ENCODE results near the gene SPACA9.

Gene SPACA9

DNA sequence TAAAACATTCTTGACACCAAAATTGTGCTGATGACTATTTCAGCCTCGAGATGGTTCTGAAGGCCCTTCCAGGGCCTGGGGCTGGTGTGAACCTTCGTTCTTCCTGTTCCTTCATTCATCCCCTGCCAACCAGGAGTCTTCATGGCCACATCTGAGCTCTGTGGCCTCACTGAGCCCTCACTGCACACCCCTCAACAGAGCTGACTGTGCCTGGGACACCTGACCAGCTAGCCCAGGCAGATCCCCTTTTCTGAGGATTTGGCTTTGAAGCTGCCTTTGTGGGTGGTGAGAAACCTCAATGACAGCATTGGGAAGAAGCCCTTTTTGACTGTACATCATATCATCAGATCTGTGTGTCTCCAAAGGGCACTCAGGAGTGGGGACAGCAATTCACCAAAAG lies 14.4 kb upstream of the SPACA9 start:
- no peak for DNase-seq

GRCh38 chr9:132864691-132865090 lies 14.0 kb upstream of the SPACA9 start:
- no peak for DNase-seq

- DNase-seq, result no peak
Observed at GRCh38 chr9:132866898-132867297, 11.8 kb upstream of the SPACA9 start.

GRCh38 chr9:132869266-132869665 lies 9.4 kb upstream of the SPACA9 start:
- DNase-seq, result no peak

- DNase-seq, result no peak
Observed at GRCh38 chr9:132873403-132873802, 5.3 kb upstream of the SPACA9 start.

DNA sequence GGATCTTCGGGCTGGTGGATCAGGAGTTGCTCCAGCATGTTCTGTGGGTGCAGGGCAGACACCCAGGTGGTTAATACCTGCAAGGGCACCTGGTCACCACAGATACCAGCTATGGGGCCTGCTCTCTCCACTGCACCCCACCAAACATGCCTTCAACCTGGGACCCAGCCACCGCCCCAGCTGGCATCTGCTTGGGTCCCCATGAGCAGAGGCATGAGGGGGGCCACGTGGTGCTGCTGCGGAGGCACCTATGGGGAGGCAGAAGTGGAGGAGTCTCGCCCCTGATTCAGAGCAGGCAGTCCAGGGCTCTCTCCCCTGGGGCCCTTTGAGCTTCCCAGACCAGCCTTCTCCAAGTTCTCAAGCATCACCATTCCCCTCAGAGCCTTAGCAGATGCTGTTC lies 3.5 kb upstream of the SPACA9 start:
- DNase-seq, result no peak

GRCh38 chr9:132876849-132877248 lies 1.8 kb upstream of the SPACA9 start:
- DNase-seq, result no peak

GRCh38 chr9:132877458-132877823 lies 1.3 kb upstream of the SPACA9 start:
- no peak for DNase-seq

DNA sequence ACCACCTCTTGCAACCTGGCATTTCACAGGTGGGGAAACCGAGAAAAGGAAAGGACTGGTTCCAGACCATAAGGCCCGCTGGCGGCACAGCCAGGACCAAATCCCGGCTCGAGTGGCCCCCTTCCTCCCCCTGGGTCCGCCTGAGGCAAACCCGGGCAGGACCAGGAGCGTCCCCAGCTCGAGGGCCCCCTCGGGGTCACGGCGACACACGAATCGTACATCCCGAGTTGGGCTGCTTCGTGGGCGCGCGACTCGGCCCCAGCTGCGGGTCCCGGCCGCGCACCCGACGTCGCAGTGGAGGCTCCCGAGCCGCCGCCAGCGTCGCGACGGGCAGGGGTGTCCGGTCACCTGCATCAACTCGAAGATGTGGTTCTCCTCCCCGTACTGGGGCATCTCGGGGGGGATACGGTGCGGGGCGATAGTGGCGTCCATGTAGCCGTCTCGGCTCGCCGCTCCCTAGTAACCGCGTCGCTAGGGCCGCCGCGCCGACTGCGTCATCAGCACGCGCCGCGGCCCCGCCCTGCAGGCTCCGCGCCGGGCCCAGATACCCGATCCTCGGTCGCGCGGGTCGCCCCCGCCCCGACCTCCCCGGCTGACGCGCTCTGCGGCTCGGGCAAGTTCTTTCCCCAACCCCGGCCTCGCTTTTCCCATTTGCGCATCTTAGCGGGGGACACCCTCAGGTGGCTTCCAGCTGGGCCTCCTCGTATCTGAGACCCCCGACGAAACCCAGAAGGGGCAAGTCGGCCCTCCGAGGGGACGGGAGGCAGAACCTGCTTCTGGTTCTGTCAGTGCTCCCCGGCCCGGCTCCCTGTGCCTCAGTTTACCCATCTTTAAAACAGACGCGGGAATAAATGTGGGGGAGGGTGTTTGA lies 639 bp upstream of the SPACA9 start, which contains the start of gene AK8:
Gene AK8 (minus strand): TSS at position 461 of the 871 bp plus-strand sequence. CDS start 29 bp downstream, at position 432.
- DNase-seq, result peak; percentile 79

GRCh38 chr9:132879457-132880323 lies 992 bp downstream of the SPACA9 start:
- DNase-seq, result no peak

DNA sequence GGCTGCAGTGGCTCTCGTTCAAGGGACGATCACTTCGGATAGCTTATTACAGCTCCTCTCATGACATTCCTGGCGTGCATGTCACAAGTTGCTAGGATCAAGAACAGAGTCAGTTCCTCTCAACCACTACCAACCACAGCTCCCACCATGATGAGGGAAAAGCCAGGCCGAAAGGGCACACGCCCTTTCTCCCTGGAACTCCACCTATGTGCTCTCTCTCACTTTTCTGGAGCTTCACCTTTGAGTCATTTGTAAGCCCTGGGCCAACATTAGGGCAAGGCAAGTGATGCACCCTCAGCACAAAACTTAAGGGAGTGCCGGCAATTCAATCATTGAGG lies 1.6 kb downstream of the SPACA9 start:
- no peak for DNase-seq

- no peak for DNase-seq
Observed at GRCh38 chr9:132881826-132882225, 3.1 kb downstream of the SPACA9 start.

DNA sequence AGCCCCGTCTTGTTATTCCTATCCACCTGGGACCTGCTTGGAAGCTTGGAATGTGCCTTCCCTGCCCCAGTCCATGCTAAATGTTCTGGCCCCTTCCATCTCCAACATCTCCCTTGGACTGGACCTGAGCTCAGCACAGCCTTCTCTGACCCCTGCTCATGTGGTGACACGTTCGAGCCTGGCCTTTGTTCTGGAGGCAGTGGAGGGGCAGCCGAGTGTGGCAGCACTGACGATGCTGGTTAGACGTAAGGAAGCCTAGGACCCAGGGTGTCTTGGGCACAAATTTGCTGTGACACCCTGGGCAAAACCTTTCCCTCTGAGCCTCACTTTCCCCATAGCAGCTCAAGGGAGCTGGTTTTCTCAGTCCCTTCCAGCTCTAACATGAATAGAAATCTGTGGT lies 3.9 kb downstream of the SPACA9 start:
- DNase-seq, result no peak

DNA sequence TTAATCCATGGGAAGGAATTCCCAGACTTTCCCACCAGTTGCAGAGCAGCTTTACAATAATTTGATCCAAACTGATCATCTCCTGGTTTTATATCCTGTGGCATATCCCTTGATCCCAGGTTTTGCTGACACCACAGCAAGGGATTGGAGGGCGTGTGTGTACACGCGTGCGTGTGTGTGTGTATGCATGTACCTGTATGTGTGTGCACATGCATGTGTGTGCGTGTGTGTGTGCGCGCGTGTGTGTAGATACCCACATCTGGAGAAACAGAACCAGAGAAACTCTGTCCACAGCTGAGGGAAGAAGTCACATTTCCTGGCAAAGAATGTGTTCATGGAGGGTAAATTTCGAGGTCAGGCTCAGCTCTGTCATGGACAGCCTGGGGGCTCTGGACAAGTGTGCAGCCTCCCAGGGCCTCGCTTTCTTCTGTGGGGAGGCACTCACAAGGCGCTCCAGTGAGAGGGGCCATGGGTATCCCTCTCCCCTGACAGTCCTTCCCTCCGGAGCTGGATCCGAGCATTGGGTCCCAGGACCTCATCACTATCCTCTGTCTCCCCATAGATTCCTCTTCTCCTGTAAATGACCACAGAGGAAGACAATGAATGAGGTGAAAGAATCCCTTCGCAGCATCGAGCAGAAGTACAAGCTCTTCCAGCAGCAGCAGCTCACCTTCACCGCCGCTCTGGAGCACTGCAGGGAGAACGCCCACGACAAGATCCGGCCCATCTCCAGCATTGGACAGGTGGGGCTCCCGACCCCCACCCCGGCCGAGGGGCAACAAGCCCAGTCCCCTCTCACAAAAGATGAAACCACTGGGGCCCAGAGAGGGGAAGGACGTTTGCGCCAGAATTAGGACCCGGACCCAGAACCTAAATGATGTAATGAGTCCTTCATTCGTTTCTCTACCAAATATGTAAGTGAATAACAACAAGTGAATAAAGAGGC lies 4.9 kb downstream of the SPACA9 start:
- DNase-seq, result no peak

GRCh38 chr9:132885720-132886333 lies 7.1 kb downstream of the SPACA9 start:
- no peak for DNase-seq

DNA sequence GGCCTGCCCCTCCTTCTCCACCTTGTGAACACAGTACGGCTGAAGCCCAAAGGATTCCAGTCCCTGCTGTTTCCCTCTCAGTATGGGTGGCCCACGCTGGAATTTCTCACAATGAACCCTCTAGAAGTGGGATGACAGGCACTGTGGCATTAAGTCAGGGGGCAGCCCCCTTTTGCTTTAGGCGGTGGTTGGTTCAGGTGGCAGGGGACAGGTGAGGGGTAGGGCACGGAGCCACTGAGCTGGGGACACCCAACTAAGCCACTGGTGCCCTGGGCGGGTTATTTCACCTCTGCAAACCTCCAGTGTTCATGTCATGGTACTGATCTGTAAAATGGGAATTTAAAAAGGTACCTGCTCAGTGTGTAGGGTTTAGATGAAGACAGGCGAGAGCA lies 7.6 kb downstream of the SPACA9 start:
- no peak for DNase-seq

DNA sequence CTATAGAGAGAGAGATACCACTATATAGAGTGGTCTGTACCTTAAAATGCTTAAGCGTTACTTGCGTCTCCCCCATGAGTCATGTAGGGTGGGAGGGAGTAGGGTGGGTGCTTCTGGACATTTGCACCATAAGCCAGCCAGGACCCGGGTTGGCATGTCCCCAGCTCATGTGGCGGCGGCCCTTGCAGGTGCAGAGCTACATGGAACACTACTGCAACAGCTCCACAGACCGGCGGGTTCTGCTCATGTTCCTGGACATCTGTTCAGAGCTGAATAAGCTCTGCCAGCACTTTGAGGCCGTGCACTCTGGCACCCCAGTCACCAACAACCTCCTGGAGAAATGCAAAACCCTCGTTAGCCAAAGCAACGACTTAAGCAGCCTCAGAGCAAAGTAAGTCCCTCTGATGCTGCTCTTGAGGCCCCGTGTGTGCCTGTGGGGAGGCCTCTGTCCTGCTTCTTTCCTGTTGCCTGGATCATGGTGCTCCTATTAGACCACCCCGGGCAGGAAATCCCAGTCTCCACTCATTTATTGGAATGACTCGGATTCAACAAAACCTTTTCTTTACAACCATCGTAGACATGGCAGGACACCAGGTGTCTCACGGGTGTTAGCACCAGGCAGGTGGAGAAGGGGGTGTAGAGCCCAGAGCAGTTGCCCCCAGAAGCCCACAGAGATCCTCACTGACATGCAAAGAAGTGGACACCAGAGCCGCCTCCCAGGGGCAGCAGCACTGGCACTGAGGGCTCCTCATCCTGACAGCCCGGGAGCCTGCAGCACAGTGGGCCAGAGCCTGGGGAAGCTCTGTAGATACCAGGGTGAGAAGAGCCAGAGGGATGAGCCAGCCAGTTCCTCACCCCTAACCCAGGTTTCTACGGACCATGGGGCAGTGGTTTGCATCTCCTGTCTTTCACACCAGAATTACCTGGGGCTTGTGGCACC lies 8.8 kb downstream of the SPACA9 start:
- no peak for DNase-seq

- no peak for DNase-seq
Observed at GRCh38 chr9:132888151-132888550, 9.5 kb downstream of the SPACA9 start.

- DNase-seq, result no peak
Observed at GRCh38 chr9:132892400-132892799, 13.7 kb downstream of the SPACA9 start.

GRCh38 chr9:132894346-132894745 lies 15.6 kb downstream of the SPACA9 start:
- no peak for DNase-seq

Data from CD4-positive, alpha-beta T cell treated with Interleukin-10 for 1 hour (primary cell).